GM19452 (cell line): ENCODE measurements around the gene MYO5B.
"Not testable (repeated sequence)": the region's sequence is repeated elsewhere in the genome, so short reads cannot be mapped to it uniquely, and the experiment has no call there.

Experiments
- ATAC-seq: cut with Tn5 transposase; IDR thresholded peaks from one replicate; pipeline ENCODE4 v1.9.1; 2021; ENCODE audit not compliant: unreplicated experiment

Gene MYO5B

DNA sequence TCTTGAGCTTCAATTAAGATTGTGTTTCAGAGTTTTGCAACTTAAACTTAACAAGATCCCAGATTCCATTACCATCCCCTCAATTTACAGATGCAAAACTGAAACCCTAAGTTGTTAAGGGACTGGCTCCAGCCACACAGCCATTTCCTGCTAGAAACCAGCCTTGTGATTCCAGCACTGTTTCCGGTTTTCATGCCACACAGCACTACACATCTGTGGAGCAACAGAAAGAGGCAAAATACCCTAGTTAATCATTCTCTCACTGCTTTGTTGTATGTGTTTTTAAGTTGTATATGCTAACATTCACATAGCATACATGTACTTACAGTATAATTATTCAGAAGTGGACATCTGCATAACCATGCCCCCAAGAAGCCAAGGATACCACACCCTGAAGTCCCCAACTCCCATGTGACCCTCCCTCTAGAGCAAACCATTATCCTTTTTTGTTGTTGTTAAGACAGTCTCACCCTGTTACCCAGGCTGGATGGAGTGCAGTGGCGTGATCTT, 87.4 kb downstream of the MYO5B start:
- ATAC-seq: no peak

DNA sequence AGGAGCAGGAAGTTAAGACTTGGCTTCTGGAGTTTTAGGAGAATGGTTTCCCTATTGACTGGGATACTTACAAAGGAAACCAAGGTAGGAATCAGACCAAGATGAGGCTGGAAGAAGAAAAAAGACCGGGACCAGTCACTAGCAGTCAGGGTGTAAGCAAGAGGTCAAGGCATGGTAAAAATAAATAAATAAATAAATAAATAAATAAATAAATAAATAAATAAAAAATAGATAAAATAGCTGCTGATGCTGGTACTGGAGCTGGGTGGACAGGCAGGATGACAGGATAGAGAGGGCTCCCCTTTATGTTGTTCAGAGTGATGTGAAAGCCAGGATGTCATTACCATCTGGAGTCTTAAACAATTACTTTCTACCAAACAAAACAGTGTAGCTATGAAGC, 89.9 kb downstream of the MYO5B start:
- ATAC-seq: no peak

DNA sequence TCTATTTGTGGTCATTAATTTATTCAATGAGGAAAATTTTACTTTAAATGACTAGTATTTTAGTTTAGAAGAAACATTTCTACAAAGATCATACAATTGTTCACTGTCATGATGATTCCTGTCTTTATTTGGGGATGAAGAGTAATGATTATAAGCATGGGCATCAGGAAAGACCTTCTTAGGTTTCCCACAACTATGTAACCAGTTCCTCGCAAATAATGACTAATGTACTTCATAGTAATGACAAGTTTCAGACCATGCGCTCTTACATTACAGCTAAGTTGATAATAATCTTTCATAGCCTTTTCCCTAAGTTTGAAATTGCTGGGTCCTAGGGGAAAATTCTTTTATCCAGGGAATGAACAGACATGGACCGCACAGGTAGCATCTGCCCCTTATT, 90.5 kb downstream of the MYO5B start:
- ATAC-seq: no peak

DNA sequence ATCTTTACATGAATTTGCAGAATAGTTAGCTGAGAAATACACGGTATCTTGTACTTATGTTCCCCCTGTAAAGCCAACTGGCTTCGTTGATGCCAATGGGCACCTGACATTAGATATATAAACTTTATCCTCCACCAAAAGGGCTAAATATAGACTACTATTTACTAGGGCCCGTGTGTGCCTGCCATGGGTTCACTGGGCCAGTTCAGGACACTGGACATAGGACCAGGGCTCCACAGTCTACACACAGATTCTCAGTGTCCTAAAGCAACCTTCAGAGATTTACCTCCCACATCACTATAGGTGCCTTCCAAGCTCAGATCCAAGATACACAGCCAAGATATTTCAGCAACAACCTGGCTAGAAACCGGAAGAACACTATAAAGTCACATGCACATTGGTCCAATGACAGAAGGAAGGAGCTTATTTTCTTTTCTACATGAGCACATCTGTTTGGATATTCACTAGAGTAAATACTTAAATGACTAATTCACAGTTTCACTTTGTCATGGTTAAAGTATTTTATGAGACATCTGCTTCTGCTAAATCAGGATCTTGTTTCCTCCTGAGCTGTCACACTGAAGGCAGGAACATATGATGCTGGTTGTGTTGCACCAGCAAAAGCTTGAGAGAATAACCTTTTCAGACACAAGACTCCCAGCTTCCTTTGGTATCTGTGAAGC, 95.1 kb downstream of the MYO5B start:
- ATAC-seq: peak; percentile 86

DNA sequence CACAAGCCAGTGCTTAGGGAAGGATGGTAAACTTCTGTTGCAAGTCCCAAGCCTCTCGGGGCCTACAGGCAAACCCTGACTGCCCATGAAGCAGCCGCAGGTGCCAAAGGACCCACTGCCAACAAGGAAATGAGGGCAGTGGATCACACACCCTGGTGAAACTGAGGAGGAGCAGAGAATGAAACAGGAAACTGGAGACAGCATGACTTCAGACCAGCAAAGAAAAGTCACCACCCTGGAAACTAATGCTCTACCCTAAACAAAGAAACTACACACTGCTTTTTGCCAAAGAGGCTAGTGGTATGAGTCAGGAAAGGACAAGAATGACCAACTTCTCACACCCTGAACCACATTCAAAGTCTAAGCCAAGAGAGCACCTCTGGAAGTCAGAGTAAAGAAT, 97.2 kb downstream of the MYO5B start:
- no peak for ATAC-seq

DNA sequence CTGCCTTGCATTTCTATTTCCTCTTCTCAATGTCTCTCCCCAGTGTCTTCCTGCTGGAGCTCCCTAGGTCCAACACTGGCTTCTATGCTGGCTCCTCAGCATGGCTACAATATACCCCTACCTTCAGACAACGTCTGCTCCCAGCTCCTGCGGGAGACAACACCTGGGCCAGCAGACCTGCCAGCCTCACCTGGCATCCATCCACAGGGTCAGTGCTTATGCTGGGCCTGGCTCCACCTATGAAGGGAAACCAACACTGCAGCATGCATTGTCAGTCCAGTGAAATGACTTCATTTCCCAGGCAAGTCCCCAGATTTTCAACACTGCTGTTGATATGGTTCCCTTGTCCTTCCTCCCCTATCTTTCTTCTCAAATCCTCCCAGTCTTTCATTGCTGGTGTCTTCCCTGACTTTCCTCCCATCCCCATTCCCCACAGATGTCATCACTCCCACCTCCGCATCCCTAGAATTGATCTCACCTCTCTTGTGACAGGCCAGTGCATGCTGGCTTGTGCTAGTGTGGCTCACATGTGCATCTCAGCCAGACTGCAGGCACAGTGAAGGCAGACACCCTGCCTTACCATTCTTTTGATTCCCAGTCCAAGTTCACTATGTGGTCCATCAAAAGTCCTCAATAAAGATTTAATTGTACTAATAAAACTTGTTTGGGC, 98.0 kb downstream of the MYO5B start:
- ATAC-seq: no peak

DNA sequence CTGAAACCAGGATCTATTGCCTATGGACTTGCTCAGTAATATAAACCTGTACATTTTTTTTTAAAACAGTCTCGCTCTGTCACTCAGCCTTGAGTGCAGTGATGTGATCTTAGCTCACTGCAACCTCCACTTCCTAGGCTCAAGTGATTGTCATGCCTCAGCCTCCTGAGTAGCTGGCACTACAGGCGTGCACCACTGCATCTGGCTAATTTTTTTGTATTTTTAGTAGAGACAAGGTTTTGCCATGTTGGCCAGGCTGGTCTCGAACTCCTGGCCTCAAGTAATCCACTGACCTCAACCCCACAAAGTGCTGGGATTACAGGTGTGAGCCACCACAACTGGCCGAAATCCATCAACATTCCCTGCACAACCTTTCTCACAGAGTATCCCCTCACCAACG, 100.2 kb downstream of the MYO5B start:
- ATAC-seq: not testable (repeated sequence)

DNA sequence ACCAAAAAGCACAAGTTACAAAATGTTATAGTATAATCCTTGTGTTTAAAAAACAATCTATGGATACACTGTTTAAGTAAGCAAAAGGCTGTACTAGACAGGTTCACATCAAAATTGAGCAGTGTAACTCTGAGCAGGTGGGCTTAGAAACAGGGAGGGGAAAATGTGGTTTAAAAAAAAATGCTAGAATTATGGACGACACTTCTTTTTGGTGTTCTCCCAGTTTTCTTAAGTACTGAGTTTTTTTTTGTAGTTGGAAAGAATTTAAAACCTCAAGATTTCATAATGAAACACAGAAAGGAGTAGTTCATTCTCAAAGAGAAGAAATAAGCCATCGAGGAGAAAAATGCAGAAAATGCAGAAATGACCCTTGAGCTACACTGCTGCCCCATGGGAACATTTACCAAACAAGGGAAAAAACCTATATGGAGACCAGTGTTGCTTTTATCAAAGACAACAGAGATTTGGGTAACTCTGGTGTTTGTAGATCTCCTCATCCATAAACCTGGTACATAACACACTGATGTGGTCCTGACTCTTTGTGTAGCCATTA, 100.7 kb downstream of the MYO5B start:
- ATAC-seq: no peak

DNA sequence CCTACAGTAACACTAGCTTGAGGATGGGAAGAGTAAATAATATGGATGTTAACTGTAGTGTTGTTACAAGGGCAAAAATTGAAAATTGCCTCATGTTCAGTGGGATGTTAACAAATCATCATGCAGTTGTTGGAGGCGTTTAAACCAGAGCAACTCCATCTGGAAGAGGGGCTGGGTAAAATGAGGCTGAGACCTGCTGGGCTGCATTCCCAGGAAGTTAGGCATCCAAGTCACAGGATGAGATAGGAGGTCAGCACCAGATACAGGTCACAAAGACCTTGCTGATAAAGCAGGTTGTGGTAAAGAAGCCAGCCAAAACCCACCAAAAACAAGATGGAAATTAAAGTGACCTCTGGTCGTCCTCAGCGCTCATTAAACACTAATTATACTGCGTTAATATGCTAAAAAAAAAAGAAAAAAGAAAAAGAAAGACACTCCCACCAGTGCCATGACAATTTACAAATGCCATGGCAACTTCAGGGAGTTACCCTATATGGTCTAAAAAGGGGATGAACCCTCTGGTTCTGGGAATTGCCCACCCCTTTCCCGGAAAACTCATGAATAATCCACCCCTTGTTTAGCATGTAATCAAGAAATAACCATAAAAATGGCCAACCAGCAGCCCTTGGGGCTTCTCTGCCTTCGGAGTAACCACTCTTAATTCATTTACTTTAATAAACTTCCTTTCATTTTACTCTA, 101.4 kb downstream of the MYO5B start:
- no peak for ATAC-seq

DNA sequence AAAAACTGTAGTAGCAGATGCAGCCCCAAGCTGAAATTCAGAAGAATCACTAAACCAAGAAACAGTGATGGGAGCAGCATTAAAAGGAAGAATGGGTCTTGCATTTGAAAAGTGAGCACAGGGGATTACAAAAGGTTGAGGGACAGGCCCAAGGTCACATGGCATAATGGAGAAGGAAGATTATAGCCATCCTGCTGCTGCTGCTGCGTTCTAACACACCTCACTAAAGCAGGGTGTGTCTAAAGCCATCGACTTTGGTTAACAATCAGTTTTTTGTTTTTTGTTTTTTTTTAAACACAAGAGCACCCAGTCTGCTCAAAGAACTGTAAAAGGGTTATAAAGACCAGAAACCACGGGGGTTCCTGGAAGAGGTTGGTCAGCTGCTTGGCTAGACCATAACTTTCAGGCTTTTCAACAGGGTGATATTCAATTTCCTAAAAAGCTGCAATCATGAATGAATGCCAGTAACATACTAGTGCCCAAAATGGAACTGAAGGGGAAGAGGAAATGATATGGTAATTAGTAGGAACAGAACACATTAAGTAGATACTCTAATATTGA, 102.6 kb downstream of the MYO5B start:
- no peak for ATAC-seq

DNA sequence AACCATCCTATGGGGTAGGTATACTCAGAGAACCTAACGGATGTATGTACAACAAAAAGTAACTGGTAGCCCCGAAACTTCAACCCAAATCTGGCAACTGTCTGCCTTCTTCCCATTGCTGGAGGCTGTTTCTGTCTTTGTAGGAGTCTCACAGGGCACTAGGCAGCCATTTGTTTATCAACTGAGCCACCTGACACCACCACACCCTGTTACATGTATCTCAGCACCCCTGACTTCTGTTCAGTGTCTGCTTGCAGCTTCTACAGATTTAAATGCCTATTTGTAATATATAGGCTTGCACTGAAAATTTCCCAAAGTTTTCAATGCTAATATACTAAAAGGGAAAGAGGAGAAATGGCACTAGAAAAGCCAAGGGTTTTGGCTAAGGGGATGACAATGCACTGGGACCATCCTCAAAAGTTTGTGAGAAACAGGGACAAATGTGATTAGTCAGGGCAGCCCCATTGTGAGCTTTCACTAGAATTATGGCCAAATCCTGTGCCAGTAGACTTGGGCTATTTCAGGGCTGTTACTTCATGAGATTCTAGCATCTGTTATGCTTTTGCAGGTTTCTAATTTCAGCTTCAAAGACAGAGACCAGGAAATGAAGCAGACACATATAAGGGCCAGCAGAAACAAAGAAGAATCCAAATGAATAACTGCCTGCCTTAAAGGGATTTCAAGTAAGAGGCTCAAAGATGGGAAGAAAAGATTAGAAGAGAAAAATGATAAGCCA, 103.3 kb downstream of the MYO5B start:
- no peak for ATAC-seq

DNA sequence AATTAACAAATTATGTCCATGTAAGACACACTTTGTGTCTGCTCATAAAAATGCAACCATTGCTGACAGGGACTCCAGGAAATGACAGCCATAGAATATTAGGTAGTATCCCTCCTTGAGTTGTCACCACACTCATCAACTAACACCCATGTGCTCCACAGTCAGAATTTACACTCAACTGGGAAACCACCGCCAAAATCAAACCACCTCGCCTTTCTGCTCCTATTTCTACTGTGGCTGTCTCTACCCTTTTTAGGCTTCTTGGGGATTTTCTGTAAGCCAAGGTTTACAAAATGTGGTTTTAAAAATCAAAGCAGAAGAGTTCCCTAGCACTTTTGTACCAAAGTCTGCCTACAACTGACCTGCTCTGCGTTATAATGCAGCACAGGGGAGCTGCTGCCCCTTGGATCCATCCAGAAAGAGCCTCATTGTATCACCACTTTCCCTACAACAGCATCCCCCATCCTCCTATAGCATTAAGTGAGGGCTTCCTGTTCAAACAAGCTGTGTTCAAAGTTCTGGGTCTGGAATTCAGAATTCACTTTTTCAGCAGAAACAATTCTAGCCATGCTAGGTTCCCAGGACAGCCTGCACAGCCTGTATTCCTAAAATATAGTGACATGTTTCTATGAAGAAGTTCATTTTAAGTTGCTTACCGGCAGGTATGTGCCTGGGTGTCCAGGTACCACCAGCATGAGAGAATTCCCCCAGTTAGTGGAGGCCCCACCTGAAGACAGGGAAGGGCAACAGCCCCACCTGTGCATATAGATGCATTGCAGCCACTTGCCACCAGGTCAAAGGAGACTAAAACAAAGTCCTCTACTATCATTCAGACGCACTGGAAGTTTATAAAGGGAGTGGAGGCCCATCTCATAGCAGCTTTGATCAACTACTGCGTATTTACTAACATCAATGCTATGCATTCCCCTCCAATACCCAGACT, 104.3 kb downstream of the MYO5B start:
- no peak for ATAC-seq

DNA sequence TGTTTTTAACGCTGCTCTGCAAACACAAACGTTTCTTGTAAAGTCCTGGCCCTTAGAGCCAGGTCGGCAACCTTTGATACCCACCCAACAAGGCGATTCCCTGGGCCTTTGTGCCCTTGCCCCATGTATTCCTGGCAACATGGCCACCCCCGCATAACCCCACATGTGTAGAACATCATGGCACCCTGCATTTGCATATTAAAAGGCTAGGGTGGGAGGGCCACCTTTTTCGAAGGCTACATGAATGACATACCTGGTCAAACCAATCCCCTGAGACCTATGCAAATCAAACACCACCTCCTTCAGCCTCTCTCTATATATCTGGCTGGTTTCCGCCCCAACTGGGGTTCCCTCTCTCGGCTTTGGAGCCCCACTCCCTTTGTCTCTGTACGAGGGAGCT, 105.2 kb downstream of the MYO5B start:
- ATAC-seq: no peak

DNA sequence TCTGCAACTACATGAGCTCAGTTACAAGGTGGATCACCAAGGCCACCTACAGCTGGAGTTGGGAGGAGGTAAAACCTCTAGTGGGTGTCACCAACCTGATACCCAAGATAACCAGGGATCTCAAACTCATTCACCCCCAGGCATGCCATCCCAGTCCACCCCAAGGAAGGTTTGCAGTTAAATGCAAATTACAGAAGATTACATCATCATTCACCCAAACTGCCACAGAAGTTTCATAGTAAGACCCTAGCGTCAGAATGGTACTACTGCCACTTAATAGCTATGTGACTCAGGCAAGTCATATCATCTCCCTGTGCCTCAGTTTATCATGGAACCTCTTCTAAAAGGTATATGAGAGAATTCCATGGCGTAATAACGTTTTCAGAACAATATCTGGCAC, 111.2 kb downstream of the MYO5B start:
- ATAC-seq: no peak

DNA sequence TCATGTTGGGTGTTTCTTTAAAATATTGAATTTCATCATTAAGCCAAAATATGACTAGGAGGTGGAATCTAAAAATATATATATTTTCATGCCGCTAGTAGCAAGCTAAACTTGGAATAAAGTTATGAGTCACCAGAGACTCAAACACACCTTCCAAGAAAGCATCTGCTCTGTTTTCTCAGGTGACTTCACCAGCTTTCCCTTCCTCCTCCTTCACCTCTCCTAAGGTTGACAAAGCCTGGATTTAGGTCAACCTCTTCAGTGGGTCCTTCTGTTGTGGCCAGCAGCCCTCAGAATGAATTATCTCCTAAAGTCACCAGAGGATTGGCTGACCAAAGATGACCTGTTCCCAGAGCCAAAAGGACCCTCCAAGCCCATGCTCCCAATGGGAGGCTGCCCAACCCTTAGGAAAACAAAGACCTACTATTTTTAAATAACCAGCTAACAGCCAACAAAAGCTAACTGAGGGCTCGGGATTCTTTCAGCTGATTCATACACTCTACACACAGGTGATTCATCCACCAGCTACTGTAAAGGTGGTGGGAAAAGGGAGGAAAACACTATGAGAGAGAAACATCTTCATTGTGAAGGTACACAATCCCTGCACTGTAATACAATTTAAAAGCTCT, 113.9 kb downstream of the MYO5B start:
- no peak for ATAC-seq

DNA sequence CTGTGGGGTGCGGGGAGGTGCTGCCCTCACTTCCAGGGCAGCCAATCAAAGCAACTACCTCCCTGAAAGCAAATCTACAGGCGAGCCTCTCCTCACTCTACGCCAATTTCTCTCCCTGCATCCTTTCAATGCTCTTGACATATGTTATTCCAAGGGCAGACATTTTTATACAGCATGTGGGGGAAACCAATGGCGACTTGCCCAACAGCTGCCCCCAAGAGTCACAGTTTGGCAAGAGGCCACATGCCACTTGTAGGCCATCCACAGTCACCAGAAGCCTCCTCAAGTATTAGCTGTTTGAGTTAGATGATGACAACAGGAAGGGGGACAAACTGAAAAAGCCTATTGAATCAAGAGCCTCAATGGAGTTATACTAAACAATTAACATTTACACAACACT, 114.6 kb downstream of the MYO5B start:
- ATAC-seq: no peak

DNA sequence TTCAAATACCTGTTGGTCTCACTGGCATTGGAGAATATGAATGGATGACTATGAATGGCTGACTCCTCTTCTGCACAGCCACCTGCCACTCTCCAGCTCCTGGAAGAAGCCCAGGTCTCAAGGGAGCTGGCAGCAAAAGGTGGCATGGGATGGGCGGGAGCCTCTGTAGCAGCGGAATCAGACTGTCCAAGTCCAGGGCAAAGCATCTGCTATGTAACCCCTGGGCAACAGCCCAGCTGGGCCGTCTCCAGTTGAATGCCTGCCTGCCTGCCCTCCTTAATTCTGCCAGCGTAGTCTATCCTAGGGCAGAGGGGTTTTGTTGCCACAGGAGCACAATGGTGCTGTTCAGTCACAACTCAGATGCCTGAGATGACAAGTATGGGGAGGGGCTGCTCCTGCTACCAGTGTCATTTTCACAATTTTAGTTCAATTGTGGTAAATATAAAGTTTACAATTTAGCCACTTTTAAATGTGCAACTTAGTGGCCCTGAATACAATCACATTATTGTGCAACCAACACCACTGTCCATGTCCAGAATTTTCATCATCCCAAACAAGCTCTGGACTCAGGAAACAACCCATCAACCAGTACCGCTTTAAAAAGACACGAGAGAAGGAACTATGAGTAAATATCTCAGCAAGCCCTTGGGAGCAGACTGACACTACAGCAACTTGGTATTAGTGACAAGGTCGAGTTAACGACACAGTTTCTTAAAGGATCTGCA, 115.2 kb downstream of the MYO5B start:
- ATAC-seq: no peak

DNA sequence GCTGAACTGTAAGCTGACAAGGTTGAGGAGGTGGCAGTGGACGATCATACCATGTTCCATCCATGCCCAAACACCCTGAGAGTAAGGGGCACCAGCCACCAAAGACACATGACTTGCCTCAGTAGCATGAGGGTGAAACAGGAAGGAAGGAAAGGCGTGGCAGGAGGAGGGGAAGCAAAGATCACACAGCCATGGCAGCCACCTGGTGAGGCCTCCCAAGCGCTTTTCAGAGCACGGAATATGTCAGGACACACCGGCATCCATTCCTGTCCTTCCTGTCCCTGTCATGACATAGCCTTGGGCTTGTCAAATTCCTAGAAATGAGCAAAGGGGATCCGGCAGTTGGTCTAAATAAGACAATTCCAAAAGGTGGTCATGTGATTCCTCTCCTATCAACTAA, 118.7 kb downstream of the MYO5B start:
- no peak for ATAC-seq

DNA sequence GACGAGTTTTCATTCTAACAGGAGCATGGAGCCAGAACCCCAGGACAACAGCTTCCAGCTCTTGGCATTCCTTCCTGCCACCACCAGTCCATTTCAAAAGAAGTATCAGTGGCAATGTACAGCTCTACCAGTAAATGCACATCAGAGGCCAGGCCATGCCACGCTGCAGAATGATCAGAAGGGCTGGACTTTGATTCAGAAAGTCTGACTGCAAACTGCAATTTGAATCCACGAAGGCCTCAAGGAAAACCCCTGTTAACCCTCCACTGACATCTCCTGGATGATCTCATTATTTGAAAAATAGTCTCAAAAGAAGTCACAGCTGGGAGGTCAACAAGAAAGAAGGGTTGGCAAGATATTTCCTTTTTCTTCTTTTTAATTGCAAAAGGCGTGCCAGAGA, 119.2 kb downstream of the MYO5B start:
- ATAC-seq: no peak
